ENCODE data around the gene PIN1.
"Not testable (repeated sequence)": the region's sequence is repeated elsewhere in the genome, so short reads cannot be mapped to it uniquely, and the experiment has no call there.

PIN1 gene

DNA sequence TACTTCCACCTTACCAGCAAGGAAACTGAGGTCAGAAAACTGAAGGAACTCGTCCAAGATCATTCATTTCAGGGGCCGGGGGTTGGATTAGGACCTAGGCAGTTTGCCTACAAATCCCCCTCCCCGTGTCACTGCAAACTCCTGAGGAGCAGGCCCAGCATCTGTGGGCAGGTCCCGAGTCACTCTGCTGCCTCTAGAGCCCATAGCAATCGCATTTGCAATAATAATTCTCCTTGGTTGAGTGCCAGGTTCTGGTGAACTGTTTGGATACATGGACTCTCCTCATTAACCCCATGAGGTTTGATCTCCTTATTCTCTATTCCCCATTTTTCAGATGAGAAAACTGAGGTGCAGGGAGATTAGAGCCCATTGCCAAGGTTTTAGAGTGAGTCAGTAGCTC is 903 bp downstream of the PIN1 start:
- peaks cover 53% of the 10 kb centered on the region for H3K36me3 ChIP-seq
- H3K4me2 ChIP-seq, result peak overlapping the region; percentile 93
- TF ChIP-seq Cebpa-rat (IDR thresholded peaks at IDR 0.05), result no peak
- peak overlapping the region; percentile 91 for H3K9ac ChIP-seq
- no peaks in the 10 kb centered on the region for H3K9me3 ChIP-seq
- H3K4me1 ChIP-seq, result peaks cover 19% of the 10 kb centered on the region
- H3K27me3 ChIP-seq, result no peaks in the 10 kb centered on the region
- H3K4me3 ChIP-seq, result peak overlapping the region; percentile 96
- H4K20me1 ChIP-seq, result peaks cover 43% of the 10 kb centered on the region
- H3K27ac ChIP-seq, result peak overlapping the region; percentile 85

DNA sequence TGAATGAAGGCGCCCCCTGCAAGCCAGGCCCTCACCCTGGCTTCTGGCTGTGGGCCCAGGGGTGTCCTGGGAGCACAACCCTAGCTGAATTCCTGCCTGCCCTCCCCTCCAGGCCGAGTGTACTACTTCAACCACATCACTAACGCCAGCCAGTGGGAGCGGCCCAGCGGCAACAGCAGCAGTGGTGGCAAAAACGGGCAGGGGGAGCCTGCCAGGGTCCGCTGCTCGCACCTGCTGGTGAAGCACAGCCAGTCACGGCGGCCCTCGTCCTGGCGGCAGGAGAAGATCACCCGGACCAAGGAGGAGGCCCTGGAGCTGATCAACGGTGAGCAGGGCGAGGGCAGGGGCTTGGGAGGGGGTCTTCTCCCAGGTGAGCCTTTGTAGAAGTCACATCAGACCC is 3.2 kb downstream of the PIN1 start:
- no peak overlapping the region for H3K4me3 ChIP-seq

DNA sequence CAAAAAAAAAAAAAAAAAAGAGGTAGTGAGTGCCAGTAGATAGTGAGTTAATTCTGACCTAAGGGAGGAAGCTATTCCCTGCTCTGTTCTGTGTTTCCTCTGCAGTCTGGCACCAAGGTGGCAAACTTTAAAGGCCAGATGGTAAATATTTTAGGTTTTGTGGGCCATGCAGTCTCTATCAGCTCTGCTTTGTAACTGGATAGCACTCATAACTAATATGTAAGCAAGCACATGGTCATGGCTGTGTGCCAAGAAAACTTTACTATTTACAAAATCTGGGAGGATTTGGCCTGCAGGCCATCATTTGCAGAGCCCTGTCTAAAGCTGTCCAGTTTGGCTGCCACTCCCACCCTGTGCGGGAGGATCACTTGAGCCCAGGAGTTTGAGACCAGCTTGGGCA is 4.3 kb downstream of the PIN1 start:
- Histone ChIP-seq H3K4me3 (no peak overlapping the region), H3K4me2 (no peak overlapping the region), H4K20me1 (peaks cover 64% of the 10 kb centered on the region), H3K36me3 (peaks cover 76% of the 10 kb centered on the region), H3K27me3 (no peaks in the 10 kb centered on the region), H3K27ac (no peak overlapping the region), H3K9me3 (no peaks in the 10 kb centered on the region), H3K4me1 (peaks cover 15% of the 10 kb centered on the region), H3K9ac (no peak overlapping the region)
- no peak for TF ChIP-seq Cebpa-rat (IDR thresholded peaks at IDR 0.05)

More for the DNA sequence above, 3.2 kb downstream of the PIN1 start:
- H4K20me1 ChIP-seq, result peaks cover 60% of the 10 kb centered on the region
- no peak overlapping the region for H3K4me2 ChIP-seq
- no peak for TF ChIP-seq Cebpa-rat (IDR thresholded peaks at IDR 0.05)
- no peak overlapping the region for H3K27ac ChIP-seq
- H3K36me3 ChIP-seq, result peaks cover 65% of the 10 kb centered on the region
- H3K27me3 ChIP-seq, result no peaks in the 10 kb centered on the region
- no peak overlapping the region for H3K9ac ChIP-seq
- H3K9me3 ChIP-seq, result no peaks in the 10 kb centered on the region
- H3K4me1 ChIP-seq, result peaks cover 19% of the 10 kb centered on the region

DNA sequence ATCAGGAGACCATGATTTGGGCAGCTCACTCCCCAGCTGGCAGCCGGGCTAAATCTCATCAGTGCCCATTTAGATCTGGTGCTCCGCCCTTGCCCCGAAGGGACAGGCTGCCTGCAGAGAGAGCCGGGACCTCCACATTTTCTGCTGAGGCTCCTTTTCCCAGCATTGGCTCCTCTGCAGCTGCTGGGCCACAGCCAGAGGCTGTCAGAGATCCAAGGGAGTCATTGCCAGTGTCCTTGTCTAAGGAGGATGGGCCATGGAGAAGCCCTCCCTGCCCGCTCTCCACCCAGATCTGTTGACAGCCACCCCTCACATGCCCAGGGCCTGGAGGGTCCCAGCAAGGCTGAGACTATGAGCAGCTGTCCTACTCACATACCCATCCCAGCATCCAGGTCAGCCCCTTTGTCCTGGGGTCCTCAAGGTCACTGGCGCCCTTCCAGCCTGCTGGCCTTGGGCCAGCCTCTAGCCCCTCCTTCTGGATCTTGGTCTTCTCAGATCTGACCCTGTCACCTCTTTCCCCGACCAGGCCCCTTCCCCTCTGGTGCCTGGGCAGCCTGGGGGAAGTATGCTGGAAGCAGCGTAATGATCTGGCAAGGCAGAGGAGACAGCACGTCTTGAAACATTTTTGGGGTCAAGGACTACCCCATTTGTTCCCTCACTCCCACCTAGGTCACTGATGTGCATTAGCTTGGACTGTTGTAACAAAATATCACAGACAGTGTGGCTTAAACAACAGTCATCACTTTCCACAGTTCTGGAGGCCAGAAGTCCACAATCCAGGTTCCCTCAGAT is 7.9 kb downstream of the PIN1 start:
- Histone ChIP-seq H3K36me3 (peaks cover 100% of the 10 kb centered on the region), H3K9me3 (no peaks in the 10 kb centered on the region), H3K4me3 (no peak overlapping the region)

DNA sequence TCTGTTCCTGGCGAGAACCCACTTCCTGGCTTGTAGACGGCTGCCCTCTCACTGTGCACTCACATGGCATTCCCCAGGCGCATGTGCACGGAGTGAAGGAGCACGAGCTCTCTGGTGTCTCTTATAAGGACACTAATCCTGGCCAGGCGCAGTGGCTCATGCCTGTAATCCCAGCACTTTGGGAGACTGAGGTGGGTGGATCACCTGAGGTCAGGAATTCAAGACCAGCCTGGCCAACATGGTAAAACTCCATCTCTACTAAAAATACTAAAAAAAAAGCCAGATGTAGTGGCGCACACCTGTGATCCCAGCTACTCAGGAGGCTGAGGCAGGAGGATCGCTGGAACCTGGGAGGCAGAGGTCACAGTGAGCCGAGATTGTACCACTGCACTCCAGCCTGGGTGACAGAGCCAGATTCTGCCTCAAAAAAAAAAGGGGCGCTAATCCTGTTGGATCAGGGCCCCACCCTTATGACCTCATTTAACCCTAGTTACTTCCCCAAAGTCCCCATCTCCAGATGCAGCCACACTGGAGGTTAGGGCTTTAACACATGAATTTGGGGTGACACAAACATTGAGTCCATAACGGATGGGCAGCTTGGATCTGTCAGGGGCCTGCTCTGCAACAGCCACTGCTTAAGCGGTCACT is 8.6 kb downstream of the PIN1 start:
- H3K36me3 ChIP-seq, result peaks cover 100% of the 10 kb centered on the region
- not testable (repeated sequence) for H3K27me3 ChIP-seq, H3K4me1 ChIP-seq, H3K9me3 ChIP-seq, H3K9ac ChIP-seq, H3K27ac ChIP-seq, H3K4me2 ChIP-seq, H3K4me3 ChIP-seq
- H4K20me1 ChIP-seq, result peaks cover 81% of the 10 kb centered on the region

More for the DNA sequence above, 7.9 kb downstream of the PIN1 start:
- Histone ChIP-seq H3K4me1 (no peaks in the 10 kb centered on the region), H3K27ac (no peak overlapping the region), H3K4me2 (no peak overlapping the region), H4K20me1 (peaks cover 80% of the 10 kb centered on the region), H3K9ac (no peak overlapping the region), H3K27me3 (no peaks in the 10 kb centered on the region)
- TF ChIP-seq Cebpa-rat (IDR thresholded peaks at IDR 0.05), result no peak

DNA sequence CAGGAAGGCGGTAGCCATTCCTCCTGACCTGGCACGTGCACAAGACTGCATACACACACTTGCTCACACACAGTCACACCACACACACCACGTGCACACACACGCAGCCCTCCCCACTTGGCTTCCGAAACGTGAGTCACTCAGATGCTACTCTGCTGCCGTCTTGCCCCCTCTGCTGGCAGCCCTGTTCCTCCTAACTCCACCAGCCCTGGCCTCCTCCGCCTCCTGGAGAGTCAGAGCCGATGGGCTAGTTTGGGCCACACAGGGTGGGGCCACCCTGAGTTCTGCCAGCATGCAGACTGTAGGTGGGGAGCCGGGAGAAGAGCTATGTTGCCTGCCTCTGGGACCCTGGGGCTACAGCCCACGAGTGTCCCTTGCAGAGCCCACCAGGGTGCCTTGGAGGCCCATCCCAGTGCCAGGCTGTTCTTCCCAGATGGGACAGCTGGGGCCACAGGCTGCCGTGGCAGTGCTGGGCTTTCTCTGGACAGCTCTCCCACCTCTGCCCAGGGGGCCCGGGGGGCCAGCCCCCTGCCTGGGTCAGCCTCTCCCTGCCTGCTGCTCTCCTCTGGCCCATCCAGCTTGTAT is 12.1 kb downstream of the PIN1 start:
- H3K36me3 ChIP-seq, result peaks cover 91% of the 10 kb centered on the region

DNA sequence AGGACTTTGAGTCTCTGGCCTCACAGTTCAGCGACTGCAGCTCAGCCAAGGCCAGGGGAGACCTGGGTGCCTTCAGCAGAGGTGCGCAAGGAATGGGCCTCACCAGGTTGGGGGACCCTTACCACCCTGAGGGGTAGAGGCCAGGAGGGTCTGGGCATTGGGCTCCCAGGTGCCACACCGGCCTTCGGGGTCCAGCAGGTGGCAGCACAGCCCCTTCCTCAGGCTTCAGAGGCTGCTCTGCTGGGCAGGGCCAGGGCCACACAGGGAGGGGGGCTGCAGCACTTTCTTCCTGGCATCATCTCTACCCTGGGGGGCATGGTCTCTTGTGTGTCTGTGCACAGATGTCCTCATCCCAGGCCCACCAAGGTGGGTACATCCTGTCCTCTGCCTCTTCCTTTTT is 12.9 kb downstream of the PIN1 start:
- Histone ChIP-seq H3K4me1 (no peaks in the 10 kb centered on the region), H3K36me3 (peaks cover 83% of the 10 kb centered on the region), H3K9me3 (no peaks in the 10 kb centered on the region), H3K4me2 (no peak overlapping the region), H4K20me1 (peaks cover 73% of the 10 kb centered on the region), H3K27me3 (no peaks in the 10 kb centered on the region), H3K27ac (no peak overlapping the region), H3K9ac (no peak overlapping the region), H3K4me3 (no peak overlapping the region)
- TF ChIP-seq Cebpa-rat (IDR thresholded peaks at IDR 0.05), result no peak

More for the DNA sequence above, 12.1 kb downstream of the PIN1 start:
- no peaks in the 10 kb centered on the region for H3K4me1 ChIP-seq
- peaks cover 81% of the 10 kb centered on the region for H4K20me1 ChIP-seq
- H3K27me3 ChIP-seq, result no peaks in the 10 kb centered on the region
- no peak overlapping the region for H3K27ac ChIP-seq
- H3K9ac ChIP-seq, result no peak overlapping the region
- H3K4me3 ChIP-seq, result no peak overlapping the region
- no peak overlapping the region for H3K4me2 ChIP-seq
- no peak for TF ChIP-seq Cebpa-rat (IDR thresholded peaks at IDR 0.05)
- H3K9me3 ChIP-seq, result no peaks in the 10 kb centered on the region

DNA sequence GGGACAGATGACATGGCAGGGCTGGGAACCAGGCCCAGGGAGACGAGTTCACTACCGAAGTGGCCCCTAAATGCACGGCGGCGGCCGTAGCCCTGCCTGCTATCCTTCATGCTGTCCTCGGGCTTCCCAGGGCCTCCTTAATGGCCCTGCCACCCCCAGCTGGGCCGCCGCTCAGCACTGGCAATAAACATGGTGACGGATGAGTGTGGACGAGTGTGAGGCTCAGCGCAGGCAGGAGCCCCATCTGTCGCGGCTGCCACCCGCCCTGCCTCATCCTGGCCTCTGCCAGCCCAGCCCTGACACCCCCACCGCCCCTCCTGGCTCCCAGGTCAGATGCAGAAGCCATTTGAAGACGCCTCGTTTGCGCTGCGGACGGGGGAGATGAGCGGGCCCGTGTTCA is 13.6 kb downstream of the PIN1 start:
- Histone ChIP-seq H3K4me1 (no peaks in the 10 kb centered on the region), H4K20me1 (peaks cover 66% of the 10 kb centered on the region), H3K27ac (no peak overlapping the region), H3K9ac (no peak overlapping the region), H3K9me3 (no peaks in the 10 kb centered on the region), H3K4me2 (no peak overlapping the region), H3K27me3 (no peaks in the 10 kb centered on the region), H3K4me3 (no peak overlapping the region), H3K36me3 (peaks cover 80% of the 10 kb centered on the region)
- TF ChIP-seq Cebpa-rat (IDR thresholded peaks at IDR 0.05), result no peak

DNA sequence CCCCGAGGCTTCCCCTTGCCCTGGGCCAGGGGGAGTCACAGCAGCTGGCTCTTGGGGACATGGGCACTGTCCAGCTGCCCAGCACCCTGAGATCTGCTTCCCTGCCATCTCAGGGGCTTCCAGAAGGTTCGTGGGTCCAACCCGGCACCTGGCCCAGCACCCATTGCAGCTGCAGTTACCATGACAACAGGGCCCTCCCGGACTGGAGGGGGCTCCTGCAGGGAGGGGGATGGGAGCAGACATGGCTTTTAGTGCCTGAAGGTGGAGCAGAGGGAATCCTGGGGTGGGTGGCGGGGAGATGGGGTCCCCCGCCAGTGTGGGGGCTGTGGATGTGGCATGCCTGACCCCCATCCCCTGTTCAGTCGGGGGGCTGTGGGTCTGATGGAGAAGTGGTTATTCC is 14.7 kb downstream of the PIN1 start:
- Histone ChIP-seq H3K36me3 (peaks cover 79% of the 10 kb centered on the region), H4K20me1 (peaks cover 55% of the 10 kb centered on the region), H3K4me3 (no peak overlapping the region), H3K4me2 (no peak overlapping the region), H3K4me1 (no peaks in the 10 kb centered on the region), H3K27ac (no peak overlapping the region), H3K9ac (no peak overlapping the region), H3K9me3 (no peaks in the 10 kb centered on the region), H3K27me3 (no peaks in the 10 kb centered on the region)
- no peak for TF ChIP-seq Cebpa-rat (IDR thresholded peaks at IDR 0.05)
